Trophoblast cell (in vitro differentiated cells and primary cell): ENCODE data around the gene PRPH.

ENCODE experiments used
- DNase-seq, 2 donors: peaks; one replicate each; pipeline ENCODE4 v3.0.0-alpha.2; 2016
- H2AFZ ChIP-seq: 2 replicates; pipeline ENCODE4 v1.6.1; 2013; ENCODE audit warnings: low read length, moderate library complexity, mild to moderate bottlenecking; ENCODE audit not compliant: insufficient read depth, poor library complexity
- H2AK5ac ChIP-seq: 2 replicates; pipeline ENCODE4 v1.6.1; 2013; ENCODE audit warnings: mild to moderate bottlenecking, low read length
- H2BK120ac ChIP-seq: 2 replicates; pipeline ENCODE4 v1.6.1; 2013; ENCODE audit warnings: low read length, mild to moderate bottlenecking, moderate library complexity; ENCODE audit not compliant: insufficient read depth, poor library complexity
- H2BK12ac ChIP-seq: 2 replicates; pipeline ENCODE4 v1.6.1; 2013; ENCODE audit warnings: mild to moderate bottlenecking, low read length, moderate library complexity
- H2BK5ac ChIP-seq: 2 replicates; pipeline ENCODE4 v1.6.1; 2013; ENCODE audit warnings: low read length, low read depth, moderate library complexity, mild to moderate bottlenecking; ENCODE audit not compliant: poor library complexity
- H3K14ac ChIP-seq: 2 replicates; pipeline ENCODE4 v1.6.1; 2013; ENCODE audit warnings: mild to moderate bottlenecking, low read length
- H3K18ac ChIP-seq: 2 replicates; pipeline ENCODE4 v1.6.1; 2013; ENCODE audit warnings: mild to moderate bottlenecking, low read length
- H3K23ac ChIP-seq: 2 replicates; pipeline ENCODE4 v1.6.1; 2013; ENCODE audit warnings: low read length
- H3K27ac ChIP-seq: 2 replicates; pipeline ENCODE4 v1.5.1; 2013; ENCODE audit warnings: low read depth, mild to moderate bottlenecking, inconsistent platforms, low read length, moderate library complexity
- H3K27me3 ChIP-seq: 2 replicates; pipeline ENCODE4 v1.6.1; 2013; ENCODE audit warnings: inconsistent platforms, mild to moderate bottlenecking, low read length, moderate library complexity; ENCODE audit not compliant: insufficient read depth
- H3K36me3 ChIP-seq, 2 experiments: 1 replicate in 1 of 2; 2 replicates in 1 of 2; pipeline ENCODE4 v1.6.1; 2013; ENCODE audit warnings: low read length in 2 of 2, mild to moderate bottlenecking in 2 of 2, moderate library complexity in 1 of 2; ENCODE audit not compliant: insufficient read depth in 2 of 2, control insufficient read depth in 1 of 2
- H3K4ac ChIP-seq: 2 replicates; pipeline ENCODE4 v1.6.1; 2013; ENCODE audit warnings: low read depth, mild to moderate bottlenecking, low read length, moderate library complexity
- H3K4me1 ChIP-seq, 2 experiments: 1 replicate in 1 of 2; 2 replicates in 1 of 2; pipeline ENCODE4 v1.6.1; 2013; ENCODE audit warnings: low read length in 2 of 2, mild to moderate bottlenecking in 2 of 2, moderate library complexity in 1 of 2; ENCODE audit not compliant: insufficient read depth in 2 of 2, control insufficient read depth in 1 of 2
- H3K4me2 ChIP-seq: 2 replicates; pipeline ENCODE4 v1.6.1; 2013; ENCODE audit warnings: inconsistent platforms, mild to moderate bottlenecking, low read length, moderate library complexity
- H3K4me3 ChIP-seq: 2 replicates; pipeline ENCODE4 v1.5.1; 2013; ENCODE audit warnings: mild to moderate bottlenecking, low read depth, low read length, inconsistent platforms
- H3K79me1 ChIP-seq: one replicate; pipeline ENCODE4 v1.6.1; 2013; ENCODE audit warnings: low read length
- H3K79me2 ChIP-seq: 2 replicates; pipeline ENCODE4 v1.6.1; 2013; ENCODE audit warnings: low read length, mild to moderate bottlenecking; ENCODE audit not compliant: control insufficient read depth, insufficient read depth, poor library complexity
- H3K9ac ChIP-seq: 2 replicates; pipeline ENCODE4 v1.6.1; 2013; ENCODE audit warnings: mild to moderate bottlenecking, low read length
- H3K9me3 ChIP-seq: 2 replicates; pipeline ENCODE4 v1.6.1; 2013; ENCODE audit warnings: low read depth, mild to moderate bottlenecking, control low read depth, inconsistent platforms, low read length; ENCODE audit not compliant: insufficient read depth
- H4K12ac ChIP-seq: 2 replicates; pipeline ENCODE4 v1.6.1; 2013; ENCODE audit warnings: low read depth, mild to moderate bottlenecking, low read length, moderate library complexity
- H4K8ac ChIP-seq: 2 replicates; pipeline ENCODE4 v1.6.1; 2013; ENCODE audit warnings: low read depth, mild to moderate bottlenecking, low read length, moderate library complexity
- H4K91ac ChIP-seq: one replicate; pipeline ENCODE4 v1.6.1; 2013; ENCODE audit warnings: low read depth, mild to moderate bottlenecking, low read length, moderate library complexity
- WGBS: extraction: QIAGEN DNeasy Blood & Tissue Kit; methylation state at CpG from one replicate; pipeline ENCODE4 v1.1.7; 2013; ENCODE audit warnings: missing lambda C conversion rate; ENCODE audit not compliant: insufficient read length, insufficient coverage; ENCODE audit errors: extremely low coverage; 5-methylcytosine and 5-hydroxymethylcytosine counted together

The PRPH gene

DNA sequence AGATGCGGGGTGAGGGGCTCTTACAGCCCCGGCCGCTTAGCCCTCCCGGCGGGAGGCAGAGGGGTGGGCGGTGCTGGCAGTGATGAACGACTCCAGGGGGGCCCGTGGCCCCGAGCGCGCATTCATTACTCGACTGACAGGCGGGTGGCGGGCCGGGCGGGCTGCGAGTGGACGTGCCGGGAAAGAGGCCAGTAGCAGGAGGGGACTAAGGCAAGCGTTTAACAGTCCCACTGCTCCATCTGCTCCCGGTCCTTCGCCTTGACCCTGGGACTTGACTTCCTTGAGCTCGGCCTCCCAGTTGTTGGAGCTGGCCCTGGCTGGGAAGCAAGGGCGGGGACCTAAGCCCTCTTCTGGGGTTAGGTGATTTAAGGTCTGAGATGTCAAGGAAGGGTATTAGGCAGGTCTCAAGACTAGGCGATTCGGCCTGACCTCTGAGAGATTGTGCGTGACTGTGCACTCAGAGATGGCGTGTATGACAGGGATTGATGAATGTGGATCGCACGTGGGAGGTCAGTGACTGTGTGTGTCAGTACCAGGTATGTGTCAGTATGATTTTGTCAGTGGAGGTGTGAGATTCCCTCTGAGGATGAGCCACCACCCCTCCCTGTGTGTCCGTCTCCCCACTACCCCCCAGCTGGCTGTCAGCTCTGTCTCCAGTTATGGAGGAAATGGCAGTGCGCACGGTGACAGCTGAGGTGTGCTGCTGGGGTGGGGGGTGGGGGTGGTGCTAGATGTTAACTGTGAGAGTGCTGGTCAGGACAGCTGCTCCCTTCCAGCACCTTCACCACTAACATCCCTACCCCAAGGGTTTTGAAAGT is 48.2 kb downstream of the PRPH start:
- no peak overlapping the region for H3K23ac ChIP-seq
- peaks cover 21 to 27% of the 10 kb centered on the region in 2 experiments for H3K4me1 ChIP-seq
- no peaks in the 10 kb centered on the region for H3K79me2 ChIP-seq
- H3K36me3 ChIP-seq: no peaks in the 10 kb centered on the region
- H3K27ac ChIP-seq: no peak overlapping the region
- no peak overlapping the region for H3K4me3 ChIP-seq
- no peak overlapping the region for H3K9ac ChIP-seq
- H4K8ac ChIP-seq: no peak overlapping the region
- no peak overlapping the region for H3K18ac ChIP-seq
- peaks cover 82% of the 10 kb centered on the region for H3K27me3 ChIP-seq
- H2BK12ac ChIP-seq: no peak overlapping the region
- no peaks in the 10 kb centered on the region for H3K79me1 ChIP-seq
- no peak overlapping the region for H4K12ac ChIP-seq
- WGBS: no CpG with 5 or more reads among the region's 33 CpGs
- no peak overlapping the region for H2AK5ac ChIP-seq
- H4K91ac ChIP-seq: no peak overlapping the region
- H2BK120ac ChIP-seq: no peak overlapping the region
- H3K9me3 ChIP-seq: peaks cover 5% of the 10 kb centered on the region
- no peak overlapping the region for H3K14ac ChIP-seq
- no peak overlapping the region for H3K4ac ChIP-seq
- no peak overlapping the region for H2AFZ ChIP-seq
- H2BK5ac ChIP-seq: no peak overlapping the region
- peak in 1 of 2 donors; percentile 20 for DNase-seq
- peak overlapping the region; percentile 60 for H3K4me2 ChIP-seq

DNA sequence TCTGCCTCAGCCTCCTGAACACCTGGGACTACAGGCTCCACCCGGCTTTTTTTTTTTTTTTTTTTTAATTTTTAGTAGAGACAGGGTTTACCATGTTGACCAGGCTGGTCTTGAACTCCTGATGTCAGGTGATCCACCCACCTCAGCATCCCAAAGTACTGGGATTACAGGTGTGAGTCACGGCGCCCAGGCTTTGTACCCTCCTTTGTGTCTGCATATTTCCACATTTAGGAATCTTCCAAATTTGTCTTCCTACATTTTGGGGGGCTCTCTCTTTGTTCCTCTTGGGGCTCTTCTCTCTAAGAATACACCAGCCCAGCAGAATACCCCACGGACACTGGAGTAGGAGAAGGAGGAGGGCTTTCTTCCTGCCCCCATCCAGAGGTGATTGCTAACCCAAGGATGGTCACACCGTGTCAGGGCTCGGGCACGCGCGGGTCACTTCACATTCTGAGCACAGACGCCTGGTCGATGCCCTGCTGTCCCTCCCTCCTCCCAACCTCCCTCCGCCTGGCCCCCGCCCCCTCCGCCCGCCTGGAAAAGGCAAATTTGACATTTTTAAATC is 49.6 kb downstream of the PRPH start:
- DNase-seq: no peak
- H3K9me3 ChIP-seq: peaks cover 8% of the 10 kb centered on the region
- no peak overlapping the region for H2BK120ac ChIP-seq
- no peak overlapping the region for H4K8ac ChIP-seq
- H4K91ac ChIP-seq: no peak overlapping the region
- H2BK5ac ChIP-seq: no peak overlapping the region
- H3K4me1 ChIP-seq: peaks cover 21 to 27% of the 10 kb centered on the region in 2 experiments
- H3K18ac ChIP-seq: no peak overlapping the region
- H3K36me3 ChIP-seq: no peaks in the 10 kb centered on the region
- H3K4me3 ChIP-seq: no peak overlapping the region
- no peak overlapping the region for H2BK12ac ChIP-seq
- H3K79me2 ChIP-seq: no peaks in the 10 kb centered on the region
- H3K79me1 ChIP-seq: no peaks in the 10 kb centered on the region
- no peak overlapping the region for H4K12ac ChIP-seq
- peak overlapping the region; percentile 53 for H3K4me2 ChIP-seq
- no peak overlapping the region for H3K4ac ChIP-seq
- no peak overlapping the region for H3K14ac ChIP-seq
- no peak overlapping the region for H3K27ac ChIP-seq
- H3K9ac ChIP-seq: no peak overlapping the region
- no peak overlapping the region for H3K23ac ChIP-seq
- WGBS: no CpG with 5 or more reads among the region's 15 CpGs
- H3K27me3 ChIP-seq: peaks cover 72% of the 10 kb centered on the region
- no peak overlapping the region for H2AK5ac ChIP-seq
- no peak overlapping the region for H2AFZ ChIP-seq

DNA sequence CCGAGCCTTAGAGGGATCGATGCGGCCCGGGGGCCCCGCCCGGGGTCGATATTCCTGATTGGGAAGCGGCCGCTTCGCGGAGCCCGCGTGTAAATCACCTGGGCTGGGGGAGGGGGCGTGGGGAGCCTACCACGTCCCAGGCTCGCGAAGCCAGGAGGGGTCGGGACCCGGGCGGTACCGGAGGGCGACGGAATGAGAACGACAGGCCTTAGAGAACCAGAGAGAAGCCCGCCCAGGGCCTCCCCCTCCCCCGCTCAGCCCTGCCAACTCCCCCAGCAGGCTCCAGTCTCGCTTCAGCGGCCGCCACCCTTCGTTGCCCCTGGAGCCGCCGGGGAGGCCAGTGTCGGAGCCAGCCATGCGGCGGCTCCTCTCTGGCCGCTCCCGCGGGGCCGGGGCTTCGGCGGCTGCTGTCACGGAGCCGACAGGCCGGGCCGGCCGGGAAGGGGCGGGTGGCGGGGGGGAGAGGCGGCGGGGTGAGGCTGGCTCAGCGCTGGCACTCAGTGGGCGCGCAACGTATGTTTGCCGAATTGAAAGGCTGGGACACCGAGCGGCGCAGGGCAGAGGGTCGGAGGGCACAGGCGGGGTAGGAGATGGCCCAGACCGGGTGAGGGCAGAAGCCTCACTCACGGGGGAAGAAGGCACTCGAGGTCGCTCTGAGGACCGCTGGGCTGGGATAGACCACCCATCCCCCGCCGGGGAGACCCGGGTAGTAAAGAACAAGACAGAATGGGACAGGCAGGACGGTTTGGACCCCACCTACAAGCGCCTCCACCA is 50.3 kb downstream of the PRPH start:
- H2BK5ac ChIP-seq: no peak overlapping the region
- no peak overlapping the region for H3K23ac ChIP-seq
- H2BK120ac ChIP-seq: no peak overlapping the region
- no peak overlapping the region for H4K91ac ChIP-seq
- no peak overlapping the region for H2BK12ac ChIP-seq
- no peak overlapping the region for H3K9ac ChIP-seq
- no peak overlapping the region for H3K14ac ChIP-seq
- no peak overlapping the region for H2AFZ ChIP-seq
- peaks cover 66% of the 10 kb centered on the region for H3K27me3 ChIP-seq
- no peaks in the 10 kb centered on the region for H3K79me2 ChIP-seq
- H2AK5ac ChIP-seq: no peak overlapping the region
- peak overlapping the region; percentile 53 for H3K4me2 ChIP-seq
- no peak overlapping the region for H3K4me3 ChIP-seq
- H4K8ac ChIP-seq: no peak overlapping the region
- H3K9me3 ChIP-seq: peaks cover 8% of the 10 kb centered on the region
- no peaks in the 10 kb centered on the region for H3K79me1 ChIP-seq
- WGBS: no CpG with 5 or more reads among the region's 70 CpGs
- no peaks in the 10 kb centered on the region for H3K36me3 ChIP-seq
- peaks cover 21 to 27% of the 10 kb centered on the region in 2 experiments for H3K4me1 ChIP-seq
- H3K27ac ChIP-seq: no peak overlapping the region
- H3K18ac ChIP-seq: no peak overlapping the region
- no peak overlapping the region for H3K4ac ChIP-seq
- no peak for DNase-seq
- H4K12ac ChIP-seq: no peak overlapping the region

DNA sequence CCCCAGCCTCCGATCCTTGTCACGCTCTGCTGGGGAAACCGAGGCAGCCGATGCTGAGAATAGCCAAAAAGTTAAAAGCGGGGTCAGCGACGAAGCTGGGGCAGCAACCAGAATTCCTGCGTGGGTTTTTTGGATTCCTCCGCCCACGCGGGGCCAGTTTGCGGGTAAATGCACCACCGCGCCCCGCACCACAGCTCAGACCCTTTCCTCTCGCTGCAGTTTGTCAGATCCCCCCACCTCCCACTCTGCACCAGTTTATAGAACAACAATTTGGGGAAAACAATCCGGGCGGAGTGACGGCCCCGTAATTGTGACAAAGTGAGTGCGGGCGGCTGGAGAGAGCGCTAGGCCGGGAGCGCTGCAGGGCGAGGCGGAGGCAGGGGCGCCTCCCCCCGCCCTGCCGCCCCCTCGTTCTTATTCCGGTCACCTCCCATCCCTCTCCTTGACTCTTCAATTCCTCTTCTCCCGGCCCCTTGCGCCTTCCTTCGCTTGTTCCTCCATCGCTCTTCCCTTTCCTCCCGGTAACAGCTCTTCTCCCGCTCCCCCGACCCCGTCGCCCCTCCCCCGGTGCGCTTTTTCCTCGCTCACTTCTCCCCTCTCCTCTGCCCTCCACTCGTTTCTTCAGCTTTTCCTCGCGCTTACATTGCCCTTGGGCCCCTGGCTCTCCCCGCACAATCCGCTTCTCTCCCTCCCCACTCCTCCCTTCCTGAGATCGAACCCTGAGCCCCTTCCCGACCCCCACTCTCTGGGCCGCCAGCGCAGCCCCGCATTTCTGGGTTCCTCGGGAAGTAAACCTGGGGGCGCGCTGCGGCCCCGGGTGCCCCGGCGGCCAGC is 51.1 kb downstream of the PRPH start:
- Histone ChIP-seq H4K12ac (no peak overlapping the region), H3K23ac (no peak overlapping the region), H2AFZ (no peak overlapping the region), H3K18ac (no peak overlapping the region), H3K4ac (no peak overlapping the region), H4K91ac (no peak overlapping the region), H2BK120ac (no peak overlapping the region), H3K9ac (no peak overlapping the region), H3K79me2 (no peaks in the 10 kb centered on the region), H3K27ac (no peak overlapping the region), H4K8ac (no peak overlapping the region), H3K36me3 (no peaks in the 10 kb centered on the region), H3K9me3 (peaks cover 8% of the 10 kb centered on the region), H2AK5ac (no peak overlapping the region), H2BK5ac (no peak overlapping the region), H3K27me3 (peaks cover 60% of the 10 kb centered on the region), H2BK12ac (no peak overlapping the region), H3K4me2 (peak overlapping the region; percentile 51), H3K4me3 (no peak overlapping the region), H3K14ac (no peak overlapping the region), H3K4me1 (peaks cover 21 to 27% of the 10 kb centered on the region in 2 experiments), H3K79me1 (no peaks in the 10 kb centered on the region)
- DNase-seq: no peak
- no CpG with 5 or more reads among the region's 61 CpGs for WGBS
